BLaER1 treated with 17β-estradiol and CSF1 and Interleukin-3, amounts not matched to agents 10 nM and 100 nM (cell line): ENCODE results near the gene FILIP1.
"Not testable (repeated sequence)": the region's sequence is repeated elsewhere in the genome, so short reads cannot be mapped to it uniquely, and the experiment has no call there.

Experiments
- H3K27ac ChIP-seq, 11 experiments: shearing (Covaris generic); formaldehyde crosslinking; 2 replicates each; pipeline ENCODE4 v1.8.1; 2022
- H3K27me3 ChIP-seq, 11 experiments: shearing (Covaris generic); formaldehyde crosslinking; 2 replicates each; pipeline ENCODE4 v1.8.1; 2022
- H3K36me3 ChIP-seq, 11 experiments: shearing (Covaris generic); formaldehyde crosslinking; 2 replicates each; pipeline ENCODE4 v1.8.1; 2022
- H3K4me1 ChIP-seq, 10 experiments: shearing (Covaris generic); formaldehyde crosslinking; 2 replicates each; pipeline ENCODE4 v1.8.1; 2022
- H3K4me2 ChIP-seq, 11 experiments: shearing (Covaris generic); formaldehyde crosslinking; 2 replicates each; pipeline ENCODE4 v1.8.1; 2022
- H3K4me3 ChIP-seq, 10 experiments: shearing (Covaris generic); formaldehyde crosslinking; 2 replicates each; pipeline ENCODE4 v1.8.1; 2022
- H3K9ac ChIP-seq, 11 experiments: shearing (Covaris generic); formaldehyde crosslinking; 2 replicates each; pipeline ENCODE4 v1.8.1; 2022
- H3K9me3 ChIP-seq, 11 experiments: shearing (Covaris generic); formaldehyde crosslinking; replicated peaks in 1 of 11; 2 replicates each; pipeline ENCODE4 v1.8.1; 2022
- H4K20me1 ChIP-seq, 11 experiments: shearing (Covaris generic); formaldehyde crosslinking; 2 replicates each; pipeline ENCODE4 v1.8.1; 2022
- Cebpa-rat ChIP-seq, 11 experiments: shearing (Covaris generic); IDR thresholded peaks; 2 replicates each; pipeline ENCODE4 v1.8.1; 2022

FILIP1 gene

GRCh38 chr6:75421316-75422023, 72.1 kb downstream of the FILIP1 start:
- no peak overlapping the region for H3K27ac ChIP-seq
- no peak overlapping the region for H3K9ac ChIP-seq
- no peak for TF ChIP-seq Cebpa-rat (IDR thresholded peaks at IDR 0.05)
- no peaks in the 10 kb centered on the region for H4K20me1 ChIP-seq
- H3K36me3 ChIP-seq, result no peaks in the 10 kb centered on the region
- H3K4me2 ChIP-seq, result no peak overlapping the region
- peaks cover 0 to 44% (median 4%) of the 10 kb centered on the region in 10 experiments; a peak in 9 of 20 replicates for H3K4me1 ChIP-seq
- no peaks in the 10 kb centered on the region for H3K27me3 ChIP-seq
- no peak overlapping the region for H3K4me3 ChIP-seq
- H3K9me3 ChIP-seq, result no peaks in the 10 kb centered on the region

GRCh38 chr6:75419980-75420379, 73.6 kb downstream of the FILIP1 start:
- Histone ChIP-seq H3K4me2 (no peak overlapping the region), H3K4me3 (no peak overlapping the region), H3K36me3 (no peaks in the 10 kb centered on the region), H3K4me1 (peaks cover 0 to 38% (median under 1%) of the 10 kb centered on the region in 10 experiments; a peak in 8 of 20 replicates), H3K9me3 (no peaks in the 10 kb centered on the region), H3K27me3 (no peaks in the 10 kb centered on the region), H3K27ac (no peak overlapping the region), H3K9ac (no peak overlapping the region), H4K20me1 (no peaks in the 10 kb centered on the region)
- no peak for TF ChIP-seq Cebpa-rat (IDR thresholded peaks at IDR 0.05)

- Histone ChIP-seq H3K9ac (no peak overlapping the region), H4K20me1 (no peaks in the 10 kb centered on the region), H3K4me2 (peak overlapping the region in 2 of 11 experiments; percentile 46 to 51; a peak in 2 of 22 replicates), H3K4me3 (no peak overlapping the region), H3K4me1 (peaks cover 0 to 33% (median 0%) of the 10 kb centered on the region in 10 experiments; a peak in 8 of 20 replicates), H3K27me3 (no peaks in the 10 kb centered on the region), H3K27ac (no peak overlapping the region), H3K36me3 (no peaks in the 10 kb centered on the region), H3K9me3 (no peaks in the 10 kb centered on the region)
- TF ChIP-seq Cebpa-rat (IDR thresholded peaks at IDR 0.05), result no peak
Observed at GRCh38 chr6:75419416-75419815, 74.2 kb downstream of the FILIP1 start.

- H3K4me1 ChIP-seq, result peaks cover 0 to 31% (median 3%) of the 10 kb centered on the region in 10 experiments; a peak in 12 of 20 replicates
- H3K4me2 ChIP-seq, result peak overlapping the region in 4 of 11 experiments; percentile 37 to 70 (median 48); a peak in 8 of 22 replicates
- no peak; a peak in 1 of 22 replicates for TF ChIP-seq Cebpa-rat (IDR thresholded peaks at IDR 0.05)
Observed at GRCh38 chr6:75418233-75418632, 75.4 kb downstream of the FILIP1 start.

GRCh38 chr6:75416443-75416842, 77.2 kb downstream of the FILIP1 start:
- peaks cover 0 to 35% (median 7%) of the 10 kb centered on the region in 10 experiments; a peak in 12 of 20 replicates for H3K4me1 ChIP-seq
- no peak overlapping the region for H3K27ac ChIP-seq
- no peaks in the 10 kb centered on the region for H3K27me3 ChIP-seq
- H3K9ac ChIP-seq, result no peak overlapping the region
- H3K4me3 ChIP-seq, result no peak overlapping the region
- TF ChIP-seq Cebpa-rat (IDR thresholded peaks at IDR 0.05), result no peak
- no peaks in the 10 kb centered on the region for H3K9me3 ChIP-seq
- H3K36me3 ChIP-seq, result no peaks in the 10 kb centered on the region
- H3K4me2 ChIP-seq, result peak overlapping the region in 3 of 11 experiments; percentile 4 to 44 (median 5); a peak in 2 of 22 replicates
- H4K20me1 ChIP-seq, result no peaks in the 10 kb centered on the region

More at GRCh38 chr6:75418233-75418632, 75.4 kb downstream of the FILIP1 start:
- no peak overlapping the region for H3K4me3 ChIP-seq
- peak overlapping the region in 3 of 11 experiments; percentile 17 to 70 (median 60); a peak in 5 of 22 replicates for H3K27ac ChIP-seq
- H3K9me3 ChIP-seq, result no peaks in the 10 kb centered on the region
- no peaks in the 10 kb centered on the region for H4K20me1 ChIP-seq
- peak overlapping the region in 2 of 11 experiments; percentile 3 to 20; a peak in 2 of 22 replicates for H3K9ac ChIP-seq
- no peaks in the 10 kb centered on the region for H3K36me3 ChIP-seq
- no peaks in the 10 kb centered on the region for H3K27me3 ChIP-seq

GRCh38 chr6:75415804-75416203, 77.8 kb downstream of the FILIP1 start:
- Histone ChIP-seq H4K20me1 (no peaks in the 10 kb centered on the region), H3K4me3 (no peak overlapping the region), H3K27me3 (no peaks in the 10 kb centered on the region), H3K9ac (no peak overlapping the region), H3K4me2 (no peak overlapping the region), H3K4me1 (peaks cover 0 to 35% (median 7%) of the 10 kb centered on the region in 10 experiments; a peak in 12 of 20 replicates), H3K27ac (no peak overlapping the region), H3K36me3 (no peaks in the 10 kb centered on the region), H3K9me3 (peaks cover 0 to 3% (median 0%) of the 10 kb centered on the region in 11 experiments; a peak in 7 of 22 replicates)
- no peak for TF ChIP-seq Cebpa-rat (IDR thresholded peaks at IDR 0.05)

- peaks cover 5 to 35% (median 12%) of the 10 kb centered on the region in 10 experiments; a peak in 14 of 20 replicates for H3K4me1 ChIP-seq
- no peak overlapping the region for H3K4me2 ChIP-seq
- no peak for TF ChIP-seq Cebpa-rat (IDR thresholded peaks at IDR 0.05)
- H3K36me3 ChIP-seq, result no peaks in the 10 kb centered on the region
- no peak overlapping the region for H3K27ac ChIP-seq
- peaks cover 5 to 15% (median 11%) of the 10 kb centered on the region in 11 experiments; a peak in 19 of 22 replicates for H3K9me3 ChIP-seq
- H4K20me1 ChIP-seq, result no peaks in the 10 kb centered on the region
- no peaks in the 10 kb centered on the region for H3K27me3 ChIP-seq
- no peak overlapping the region for H3K9ac ChIP-seq
- no peak overlapping the region for H3K4me3 ChIP-seq
Observed at GRCh38 chr6:75414445-75415021, 79.1 kb downstream of the FILIP1 start.

GRCh38 chr6:75412969-75413662, 80.5 kb downstream of the FILIP1 start:
- H3K27ac ChIP-seq, result no peak overlapping the region
- peaks cover 5 to 23% (median 15%) of the 10 kb centered on the region in 11 experiments; a peak in 19 of 22 replicates for H3K9me3 ChIP-seq
- TF ChIP-seq Cebpa-rat (IDR thresholded peaks at IDR 0.05), result no peak
- no peaks in the 10 kb centered on the region for H4K20me1 ChIP-seq
- no peaks in the 10 kb centered on the region for H3K27me3 ChIP-seq
- no peaks in the 10 kb centered on the region for H3K36me3 ChIP-seq
- no peak overlapping the region for H3K9ac ChIP-seq
- H3K4me2 ChIP-seq, result peak overlapping the region in 2 of 11 experiments; percentile 5 to 38; a peak in 3 of 22 replicates
- peaks cover 5 to 23% (median 11%) of the 10 kb centered on the region in 10 experiments; a peak in 14 of 20 replicates for H3K4me1 ChIP-seq
- no peak overlapping the region for H3K4me3 ChIP-seq

- peaks cover 0 to 13% (median 7%) of the 10 kb centered on the region in 10 experiments; a peak in 10 of 20 replicates for H3K4me1 ChIP-seq
- H3K27me3 ChIP-seq, H3K36me3 ChIP-seq, H3K9ac ChIP-seq, H3K4me3 ChIP-seq, H4K20me1 ChIP-seq, H3K4me2 ChIP-seq, H3K27ac ChIP-seq: not testable (repeated sequence)
- H3K9me3 ChIP-seq, result peaks cover 5 to 23% (median 15%) of the 10 kb centered on the region in 11 experiments; a peak in 19 of 22 replicates
Observed at GRCh38 chr6:75410564-75410963, 83.0 kb downstream of the FILIP1 start.
